Activated T-cell treated with anti-CD3 and anti-CD28 coated beads, Interleukin-2, amount 50 U/mL, for 24 hours (primary cell): Measurements from ENCODE around the gene STK11IP.

Experiments
- DNase-seq: peaks from one replicate; pipeline ENCODE4 v3.0.0-alpha.2; 2020
- H3K27ac Mint-ChIP-seq: 2 replicates; pipeline ENCODE4 v1.8.0; 2020; ENCODE audit warnings: mild to moderate bottlenecking, mixed read lengths
- H3K27me3 Mint-ChIP-seq: 2 replicates; pipeline ENCODE4 v1.8.0; 2020; ENCODE audit warnings: mixed read lengths
- H3K36me3 Mint-ChIP-seq: 2 replicates; pipeline ENCODE4 v1.8.0; 2020; ENCODE audit warnings: low read depth, mixed read lengths
- H3K4me1 Mint-ChIP-seq: 2 replicates; pipeline ENCODE4 v1.8.0; 2020; ENCODE audit warnings: low read depth, mixed read lengths
- H3K4me3 Mint-ChIP-seq: 2 replicates; pipeline ENCODE4 v1.8.0; 2020; ENCODE audit warnings: mild to moderate bottlenecking, moderate library complexity, mixed read lengths
- H3K9me3 Mint-ChIP-seq: 2 replicates; pipeline ENCODE4 v1.8.0; 2020; ENCODE audit warnings: mixed read lengths

Gene STK11IP

DNA sequence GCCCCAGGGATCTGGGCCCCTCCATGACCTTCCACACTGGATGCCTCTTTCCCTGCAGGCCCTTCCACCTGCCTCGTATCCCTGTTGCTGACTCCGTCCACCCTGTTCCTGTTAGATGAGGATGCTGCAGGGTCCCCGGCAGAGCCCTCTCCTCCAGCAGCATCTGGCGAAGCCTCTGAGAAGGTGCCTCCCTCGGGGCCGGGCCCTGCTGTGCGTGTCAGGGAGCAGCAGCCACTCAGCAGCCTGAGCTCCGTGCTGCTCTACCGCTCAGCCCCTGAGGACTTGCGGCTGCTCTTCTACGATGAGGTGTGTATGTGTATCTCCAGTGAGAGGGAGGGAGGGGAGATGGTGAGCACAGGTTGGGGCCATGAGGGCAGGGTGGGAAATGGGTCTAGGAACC lies 17.4 kb downstream of the STK11IP start:
- H3K36me3 Mint-ChIP-seq, result peaks cover 53% of the 10 kb centered on the region
- no peaks in the 10 kb centered on the region for H3K9me3 Mint-ChIP-seq
- H3K27me3 Mint-ChIP-seq, result no peaks in the 10 kb centered on the region
- no peak overlapping the region for H3K4me3 Mint-ChIP-seq
- no peak for DNase-seq
- H3K4me1 Mint-ChIP-seq, result peaks cover 15% of the 10 kb centered on the region
- no peak overlapping the region for H3K27ac Mint-ChIP-seq

DNA sequence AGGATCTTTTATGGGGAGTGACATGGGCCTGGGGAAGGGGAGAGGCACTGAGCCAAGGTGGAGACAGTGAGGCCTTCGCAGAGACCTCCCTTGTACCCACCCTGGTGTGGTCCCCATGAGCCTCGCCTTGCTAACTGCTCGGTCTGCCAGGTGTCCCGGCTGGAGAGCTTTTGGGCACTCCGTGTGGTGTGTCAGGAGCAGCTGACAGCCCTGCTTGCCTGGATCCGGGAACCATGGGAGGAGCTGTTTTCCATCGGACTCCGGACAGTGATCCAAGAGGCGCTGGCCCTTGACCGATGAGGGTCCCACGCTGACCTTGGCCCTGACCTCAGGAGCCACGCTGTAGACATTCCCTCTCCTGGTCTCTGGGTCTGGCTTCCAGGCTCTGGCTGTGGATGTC lies 18.2 kb downstream of the STK11IP start:
- H3K4me3 Mint-ChIP-seq, result no peak overlapping the region
- H3K27me3 Mint-ChIP-seq, result no peaks in the 10 kb centered on the region
- H3K36me3 Mint-ChIP-seq, result peaks cover 48% of the 10 kb centered on the region
- no peaks in the 10 kb centered on the region for H3K9me3 Mint-ChIP-seq
- no peak for DNase-seq
- no peak overlapping the region for H3K27ac Mint-ChIP-seq
- peaks cover 15% of the 10 kb centered on the region for H3K4me1 Mint-ChIP-seq

DNA sequence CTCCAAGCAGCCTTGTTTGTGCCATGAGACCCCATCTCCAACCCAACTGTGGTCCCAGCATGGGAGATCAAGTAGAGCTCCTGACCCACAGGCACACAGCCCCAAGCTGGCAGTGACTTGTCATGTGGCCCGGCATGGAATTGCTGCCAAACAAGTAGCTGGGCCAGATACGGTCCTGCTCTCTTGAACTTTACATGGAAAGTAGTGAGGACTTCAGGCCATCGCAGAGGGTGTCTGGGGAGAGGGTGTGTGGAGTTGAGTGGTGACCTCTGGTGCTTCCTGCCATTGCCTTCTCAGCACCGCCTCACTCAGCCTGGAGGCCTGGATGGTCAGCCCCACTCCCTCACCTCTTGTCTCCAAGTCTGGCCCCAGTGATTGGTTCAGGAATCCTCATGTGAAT lies 18.9 kb downstream of the STK11IP start:
- Mint-ChIP-seq H3K27ac (no peak overlapping the region), H3K36me3 (peaks cover 41% of the 10 kb centered on the region), H3K4me3 (no peak overlapping the region), H3K9me3 (no peaks in the 10 kb centered on the region), H3K27me3 (no peaks in the 10 kb centered on the region), H3K4me1 (peaks cover 12% of the 10 kb centered on the region)
- DNase-seq, result no peak

DNA sequence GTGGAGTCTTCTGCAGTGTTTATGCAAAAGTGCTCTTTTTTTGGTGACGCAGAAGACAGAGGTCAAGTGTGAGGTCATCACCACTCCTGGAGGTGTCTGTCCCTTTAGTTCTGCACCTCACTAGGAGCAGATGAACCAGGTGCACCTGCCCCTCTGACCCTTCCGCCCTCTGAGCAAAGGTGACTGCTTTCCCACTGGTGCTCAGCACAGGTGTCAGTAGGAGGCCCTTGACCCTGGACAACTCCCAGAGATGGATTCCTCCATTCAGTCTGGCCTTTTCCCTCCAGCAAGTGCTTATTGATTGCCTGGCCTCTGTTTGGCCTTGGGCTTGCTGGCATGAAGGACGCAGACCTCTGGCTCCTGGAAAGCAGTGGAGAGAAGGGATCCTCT lies 21.1 kb downstream of the STK11IP start:
- Mint-ChIP-seq H3K27me3 (no peaks in the 10 kb centered on the region), H3K4me3 (no peak overlapping the region), H3K27ac (no peak overlapping the region), H3K4me1 (no peaks in the 10 kb centered on the region), H3K9me3 (no peaks in the 10 kb centered on the region), H3K36me3 (peaks cover 29% of the 10 kb centered on the region)
- DNase-seq, result no peak

DNA sequence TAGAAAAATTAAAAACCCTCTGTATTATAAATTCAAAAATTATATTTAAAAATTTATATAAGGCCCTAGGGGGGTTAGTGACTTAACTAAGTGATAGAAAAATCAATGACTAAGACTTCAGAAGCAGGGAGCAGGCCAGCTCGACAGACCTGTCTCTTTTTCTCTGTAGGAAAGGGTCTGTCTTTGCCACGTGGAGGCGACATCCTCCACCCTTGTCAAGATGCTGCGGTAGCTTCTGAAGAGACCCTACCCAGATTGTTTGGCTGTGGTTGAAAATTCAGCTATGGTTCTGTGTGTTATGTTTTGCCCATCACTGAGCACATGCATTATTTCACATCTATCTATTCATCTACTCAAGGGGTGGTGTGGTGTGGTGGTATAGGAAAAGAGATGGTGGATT lies 21.6 kb downstream of the STK11IP start:
- no peak overlapping the region for H3K27ac Mint-ChIP-seq
- no peaks in the 10 kb centered on the region for H3K4me1 Mint-ChIP-seq
- no peak for DNase-seq
- peaks cover 26% of the 10 kb centered on the region for H3K36me3 Mint-ChIP-seq
- no peak overlapping the region for H3K4me3 Mint-ChIP-seq
- H3K27me3 Mint-ChIP-seq, result no peaks in the 10 kb centered on the region
- H3K9me3 Mint-ChIP-seq, result no peaks in the 10 kb centered on the region

DNA sequence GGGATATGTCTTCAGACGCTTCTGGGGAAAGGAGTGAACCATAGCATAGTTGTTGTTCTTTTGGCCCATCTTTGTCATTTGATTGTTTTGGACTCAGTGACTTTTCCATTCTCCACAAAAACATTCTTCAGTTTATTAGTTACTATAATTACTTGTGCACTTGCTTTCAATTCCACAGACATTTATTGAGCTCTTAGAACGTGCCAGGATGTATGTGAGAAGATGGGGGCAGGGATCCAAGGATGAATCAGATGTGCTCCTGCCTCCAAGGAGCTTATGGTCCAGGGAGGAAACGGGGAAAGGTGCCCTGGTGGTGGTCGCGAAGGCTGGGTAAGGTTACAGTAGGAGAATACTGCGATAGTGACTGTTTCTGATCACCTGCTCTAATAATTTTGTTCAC lies 22.9 kb downstream of the STK11IP start:
- Mint-ChIP-seq H3K27me3 (no peaks in the 10 kb centered on the region), H3K36me3 (peaks cover 13% of the 10 kb centered on the region), H3K4me1 (no peaks in the 10 kb centered on the region), H3K9me3 (no peaks in the 10 kb centered on the region), H3K4me3 (no peak overlapping the region), H3K27ac (no peak overlapping the region)
- DNase-seq, result no peak

DNA sequence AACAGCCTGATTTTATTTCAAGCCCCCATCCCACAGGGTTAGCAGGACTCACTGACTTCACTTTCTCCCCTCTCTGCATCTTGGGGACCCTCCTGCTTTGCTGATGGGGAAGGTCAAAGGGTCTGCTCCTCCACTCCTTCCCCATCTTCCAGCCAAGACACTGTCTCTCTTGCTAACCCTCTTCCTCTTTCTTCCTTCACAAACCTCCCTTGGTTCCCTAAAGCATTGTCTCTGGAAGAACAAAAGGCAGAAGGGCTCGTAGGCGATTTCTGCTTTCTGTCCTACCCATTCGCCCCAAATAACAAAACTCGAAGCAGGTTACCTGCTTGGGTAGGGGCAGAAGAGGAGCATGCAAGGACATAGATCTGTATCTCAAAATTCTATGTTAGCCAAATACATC lies 24.3 kb downstream of the STK11IP start:
- no peak overlapping the region for H3K27ac Mint-ChIP-seq
- no peak overlapping the region for H3K4me3 Mint-ChIP-seq
- H3K9me3 Mint-ChIP-seq, result no peaks in the 10 kb centered on the region
- H3K27me3 Mint-ChIP-seq, result peaks cover 10% of the 10 kb centered on the region
- H3K36me3 Mint-ChIP-seq, result no peaks in the 10 kb centered on the region
- DNase-seq, result no peak
- peaks cover 4% of the 10 kb centered on the region for H3K4me1 Mint-ChIP-seq

DNA sequence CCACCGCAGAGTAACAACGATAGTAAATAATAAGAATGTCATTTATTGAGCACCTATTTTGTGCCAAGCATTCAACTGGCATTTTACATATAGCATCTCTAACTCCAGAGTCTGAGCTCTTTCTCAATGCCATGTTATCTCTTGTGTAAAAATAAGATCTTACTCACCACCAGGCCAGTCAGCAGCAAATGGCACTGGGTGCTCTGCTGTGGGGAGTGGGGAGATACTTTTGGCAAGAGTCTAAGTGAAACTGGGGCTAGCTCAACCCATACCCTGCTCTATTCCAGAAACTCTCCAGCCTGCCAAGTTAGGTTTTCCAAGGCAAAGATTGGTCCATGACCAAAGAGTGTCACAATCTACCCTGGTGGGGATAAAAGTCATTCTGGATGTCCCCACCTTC lies 24.8 kb downstream of the STK11IP start:
- H3K36me3 Mint-ChIP-seq, result no peaks in the 10 kb centered on the region
- H3K4me3 Mint-ChIP-seq, result no peak overlapping the region
- no peak for DNase-seq
- no peak overlapping the region for H3K27ac Mint-ChIP-seq
- no peaks in the 10 kb centered on the region for H3K9me3 Mint-ChIP-seq
- H3K27me3 Mint-ChIP-seq, result peaks cover 13% of the 10 kb centered on the region
- peaks cover 5% of the 10 kb centered on the region for H3K4me1 Mint-ChIP-seq

DNA sequence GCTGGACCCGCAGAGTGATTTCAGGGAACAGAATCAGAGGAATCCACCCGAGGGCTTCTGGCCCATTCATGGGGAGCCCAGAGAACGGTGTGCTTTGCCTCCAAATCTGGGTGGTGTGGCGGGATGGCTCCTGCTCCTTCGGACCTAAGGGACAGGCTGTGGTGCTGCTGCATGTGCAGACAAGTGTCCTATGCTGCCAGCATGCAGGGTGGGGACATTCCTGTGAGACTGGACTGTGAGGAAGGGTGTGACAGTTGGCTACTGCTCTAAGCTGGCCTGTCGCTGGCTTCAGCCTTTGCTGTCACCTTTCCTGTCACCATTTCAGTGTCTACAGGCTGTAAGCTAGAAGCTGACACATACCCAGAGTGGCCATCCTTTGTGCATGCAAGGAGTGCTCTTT lies 26.9 kb downstream of the STK11IP start:
- Mint-ChIP-seq H3K4me3 (no peak overlapping the region), H3K27me3 (peaks cover 29% of the 10 kb centered on the region), H3K27ac (no peak overlapping the region), H3K9me3 (no peaks in the 10 kb centered on the region), H3K4me1 (peaks cover 5% of the 10 kb centered on the region), H3K36me3 (no peaks in the 10 kb centered on the region)
- DNase-seq, result no peak

DNA sequence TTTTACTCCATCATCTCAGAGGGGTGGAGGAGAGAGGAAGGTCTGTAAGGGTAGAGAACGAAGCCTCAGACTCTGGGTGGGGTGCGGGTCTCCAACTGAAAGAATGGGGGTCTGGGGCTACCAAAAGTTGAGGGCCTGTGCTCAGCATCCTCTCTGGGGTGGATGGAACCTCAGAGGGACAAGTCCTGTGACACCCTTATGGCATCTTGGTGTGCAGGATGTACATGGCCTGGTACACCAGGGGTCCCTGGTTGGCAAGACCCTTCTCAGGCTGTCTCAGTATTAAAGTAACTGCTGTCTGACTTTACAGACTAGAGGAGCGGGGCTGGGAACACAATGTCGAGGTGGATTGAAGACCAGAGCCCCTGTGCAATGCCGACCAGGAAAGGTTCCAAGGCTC lies 27.5 kb downstream of the STK11IP start:
- Mint-ChIP-seq H3K27ac (no peak overlapping the region), H3K36me3 (no peaks in the 10 kb centered on the region), H3K4me3 (no peak overlapping the region), H3K9me3 (no peaks in the 10 kb centered on the region), H3K4me1 (peaks cover 5% of the 10 kb centered on the region), H3K27me3 (peaks cover 31% of the 10 kb centered on the region)
- DNase-seq, result no peak

DNA sequence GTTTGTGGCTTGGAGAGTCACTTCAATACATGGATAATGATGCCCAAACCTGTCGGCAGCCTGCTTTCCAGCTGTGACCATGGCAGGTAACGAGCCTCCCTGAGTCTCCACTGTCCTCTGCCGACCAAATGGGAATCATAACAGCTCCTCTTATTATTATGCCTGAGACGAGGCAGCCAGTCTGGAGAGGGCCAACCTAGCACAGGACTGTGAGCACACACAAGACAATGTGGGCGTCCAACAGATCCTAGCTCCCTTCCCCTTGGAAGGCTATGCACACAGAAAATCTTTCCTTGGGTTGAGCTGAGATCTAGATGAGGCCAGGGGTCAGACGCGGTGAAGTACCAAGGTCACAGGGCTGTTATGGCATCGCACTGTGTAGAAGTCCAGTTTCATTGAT lies 28.9 kb downstream of the STK11IP start:
- H3K9me3 Mint-ChIP-seq, result no peaks in the 10 kb centered on the region
- H3K36me3 Mint-ChIP-seq, result no peaks in the 10 kb centered on the region
- H3K4me3 Mint-ChIP-seq, result peak overlapping the region; percentile 66
- DNase-seq, result peak; percentile 20
- H3K27ac Mint-ChIP-seq, result no peak overlapping the region
- H3K27me3 Mint-ChIP-seq, result peaks cover 40% of the 10 kb centered on the region
- H3K4me1 Mint-ChIP-seq, result peaks cover 8% of the 10 kb centered on the region

DNA sequence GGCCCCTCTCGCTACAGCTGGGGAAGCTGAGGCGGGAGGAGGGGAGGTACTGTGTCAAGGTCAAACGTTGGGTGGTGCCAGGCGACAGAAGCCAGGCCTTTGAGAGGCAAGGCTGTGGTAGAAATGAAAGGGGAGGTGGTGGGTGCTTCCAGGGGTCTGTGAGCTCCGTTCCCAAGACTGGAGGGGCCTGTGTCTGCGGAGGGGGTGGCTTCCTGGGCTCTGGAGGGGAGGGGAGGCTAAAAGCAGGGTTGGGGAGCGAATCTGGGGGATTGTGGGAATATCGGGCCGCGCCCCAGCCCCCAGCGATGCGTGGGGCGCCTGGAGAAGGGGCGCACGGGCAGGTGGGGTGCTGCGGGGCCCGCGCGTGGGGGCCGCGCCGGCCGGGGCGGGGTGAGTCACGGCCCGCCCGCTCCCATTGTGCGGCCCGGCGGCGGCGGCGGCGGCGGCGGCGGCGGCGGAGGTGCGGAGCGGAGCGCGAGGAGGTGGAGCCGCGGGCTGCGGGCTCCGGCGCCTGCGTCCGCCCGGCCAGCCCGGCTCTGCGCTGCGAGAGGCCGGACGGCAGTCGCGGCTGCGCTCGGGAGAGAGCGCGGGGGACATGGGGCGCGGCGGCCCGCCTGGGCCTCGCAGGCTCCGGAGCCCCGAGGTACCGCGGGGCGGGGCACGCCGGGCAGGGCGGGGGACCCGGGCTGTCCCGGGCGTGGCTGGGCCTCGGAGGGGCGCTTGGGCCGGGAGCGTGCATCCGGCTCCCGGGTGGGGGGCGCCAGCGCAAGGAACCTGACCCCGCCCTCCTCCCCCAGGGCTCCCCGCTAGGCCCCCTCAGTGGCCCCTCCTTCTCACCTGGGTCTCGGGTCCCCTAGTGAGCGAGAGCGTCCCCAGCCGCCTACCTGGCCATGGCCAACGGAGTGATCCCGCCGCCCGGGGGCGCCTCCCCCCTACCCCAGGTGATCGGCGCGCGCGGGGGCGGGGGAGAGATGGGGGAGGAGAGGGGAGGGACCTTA lies 29.7 kb downstream of the STK11IP start, which contains the start of gene SLC4A3:
Gene SLC4A3, plus strand, starts transcription at position 528 of the 998 bp plus-strand sequence. Its CDS starts 363 bp downstream, at position 891.
- Mint-ChIP-seq H3K9me3 (no peaks in the 10 kb centered on the region), H3K36me3 (no peaks in the 10 kb centered on the region), H3K4me1 (peaks cover 9% of the 10 kb centered on the region), H3K4me3 (peak within 1 kb of the TSS; percentile 66), H3K27me3 (peaks cover 42% of the 10 kb centered on the region), H3K27ac (no peak within 1 kb of the TSS)
- DNase-seq, result peak; percentile 43

DNA sequence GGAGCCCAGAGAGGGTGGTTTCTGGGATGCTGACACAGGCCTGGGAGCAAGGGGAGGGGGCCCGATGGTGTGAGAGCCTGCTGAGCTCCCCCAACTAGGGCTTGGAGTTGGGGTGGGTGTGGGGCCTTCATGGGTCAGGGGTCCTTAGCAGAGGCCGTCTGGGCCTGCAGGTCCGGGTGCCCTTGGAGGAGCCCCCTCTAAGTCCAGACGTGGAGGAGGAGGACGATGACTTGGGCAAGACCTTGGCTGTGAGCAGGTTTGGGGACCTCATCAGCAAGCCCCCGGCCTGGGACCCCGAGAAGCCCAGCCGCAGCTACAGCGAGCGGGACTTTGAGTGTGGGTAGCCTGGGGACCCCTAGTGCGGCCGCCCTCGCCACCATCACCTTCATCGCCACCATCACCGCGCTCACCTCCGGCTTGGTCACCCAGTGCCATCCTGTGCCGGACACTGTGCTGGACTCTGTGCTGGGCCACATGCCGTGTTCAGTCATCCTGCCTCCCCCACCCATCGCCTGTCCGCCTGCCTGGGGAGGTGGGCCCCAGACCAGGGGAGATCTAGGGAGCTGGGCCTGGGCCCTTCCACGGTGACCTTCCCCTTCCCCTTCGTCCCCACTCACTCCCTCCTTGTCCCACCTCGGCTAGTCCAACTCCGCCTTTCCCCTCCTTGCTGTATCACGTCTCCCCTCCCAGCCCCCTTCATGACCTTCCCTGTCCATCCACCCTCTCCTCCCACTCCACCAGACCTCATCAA lies 30.8 kb downstream of the STK11IP start:
- H3K36me3 Mint-ChIP-seq, result no peaks in the 10 kb centered on the region
- peaks cover 42% of the 10 kb centered on the region for H3K27me3 Mint-ChIP-seq
- H3K4me1 Mint-ChIP-seq, result peaks cover 9% of the 10 kb centered on the region
- H3K27ac Mint-ChIP-seq, result no peak overlapping the region
- H3K9me3 Mint-ChIP-seq, result no peaks in the 10 kb centered on the region
- H3K4me3 Mint-ChIP-seq, result peak overlapping the region; percentile 38
- DNase-seq, result peak; percentile 26

DNA sequence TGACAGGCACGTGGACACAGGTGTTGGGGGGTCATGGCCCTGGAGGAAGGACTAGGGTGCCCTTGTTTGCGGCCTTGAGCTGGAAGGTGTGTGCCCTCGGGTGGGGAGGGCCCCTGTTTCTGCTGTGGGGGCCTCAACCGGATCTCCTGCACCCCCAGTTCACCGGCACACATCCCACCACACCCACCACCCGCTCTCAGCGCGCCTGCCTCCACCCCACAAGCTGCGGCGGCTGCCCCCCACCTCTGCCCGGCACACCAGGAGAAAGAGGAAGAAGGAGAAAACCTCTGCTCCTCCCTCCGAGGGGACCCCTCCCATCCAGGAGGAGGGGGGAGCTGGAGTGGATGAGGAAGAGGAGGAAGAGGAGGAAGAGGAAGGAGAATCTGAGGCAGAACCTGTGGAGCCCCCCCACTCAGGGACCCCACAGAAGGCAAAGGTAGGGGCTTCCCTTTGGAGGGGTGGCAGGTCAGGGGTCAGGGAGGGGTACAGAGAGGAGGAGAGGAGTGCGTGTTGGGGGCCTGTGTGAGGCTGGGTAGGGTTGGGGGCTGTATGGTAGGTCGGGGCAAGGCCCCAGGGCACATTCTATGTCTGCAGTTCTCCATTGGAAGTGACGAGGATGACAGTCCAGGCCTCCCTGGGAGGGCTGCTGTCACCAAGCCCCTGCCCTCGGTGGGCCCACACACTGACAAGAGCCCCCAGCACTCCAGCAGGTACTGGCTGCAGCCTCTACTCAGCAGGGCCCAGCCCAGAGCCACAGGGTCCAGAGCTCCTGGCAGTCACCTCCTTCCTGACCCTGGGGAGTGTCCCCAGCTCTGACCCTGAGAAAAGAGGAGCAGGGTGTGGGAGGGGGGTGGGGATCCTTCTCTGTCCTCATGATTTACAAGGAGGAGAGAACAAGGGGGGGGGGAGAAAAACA lies 31.6 kb downstream of the STK11IP start:
- peak; percentile 25 for DNase-seq
- Mint-ChIP-seq H3K4me1 (peaks cover 9% of the 10 kb centered on the region), H3K36me3 (no peaks in the 10 kb centered on the region), H3K4me3 (no peak overlapping the region), H3K9me3 (no peaks in the 10 kb centered on the region), H3K27me3 (peaks cover 42% of the 10 kb centered on the region), H3K27ac (no peak overlapping the region)
